HG03039 (cell line): Measurements from ENCODE around the gene ZC3H14.
"Not testable (repeated sequence)": the region's sequence is repeated elsewhere in the genome, so short reads cannot be mapped to it uniquely, and the experiment has no call there.

Experiments used
- ATAC-seq: cut with Tn5 transposase; IDR thresholded peaks from one replicate; pipeline ENCODE4 v1.9.1; 2021; ENCODE audit warnings: mild to moderate bottlenecking, moderate library complexity; ENCODE audit not compliant: unreplicated experiment

ZC3H14 gene

GRCh38 chr14:88562831-88563686, at the start of gene ZC3H14:
Gene ZC3H14 (plus strand): TSS chr14:88563037. CDS start chr14:88563134, 97 bp downstream.
- peak; percentile 93 for ATAC-seq

- ATAC-seq = no peak
Observed at GRCh38 chr14:88515499-88516221, 47.2 kb upstream of the ZC3H14 start.

- no peak for ATAC-seq
Observed at GRCh38 chr14:88516861-88517357, 45.9 kb upstream of the ZC3H14 start.

- ATAC-seq = no peak
Observed at GRCh38 chr14:88518592-88519512, 44.0 kb upstream of the ZC3H14 start.

- no peak for ATAC-seq
Observed at GRCh38 chr14:88519907-88520306, 42.9 kb upstream of the ZC3H14 start.

- ATAC-seq = no peak
Observed at GRCh38 chr14:88521818-88522217, 41.0 kb upstream of the ZC3H14 start.

GRCh38 chr14:88522393-88522792, 40.4 kb upstream of the ZC3H14 start:
- no peak for ATAC-seq

GRCh38 chr14:88529889-88530288, 32.9 kb upstream of the ZC3H14 start:
- ATAC-seq = not testable (repeated sequence)

- no peak for ATAC-seq
Observed at GRCh38 chr14:88533064-88533602, 29.7 kb upstream of the ZC3H14 start.

GRCh38 chr14:88535149-88535548, 27.7 kb upstream of the ZC3H14 start:
- ATAC-seq = no peak

GRCh38 chr14:88535813-88536212, 27.0 kb upstream of the ZC3H14 start:
- ATAC-seq = no peak

GRCh38 chr14:88541324-88541723, 21.5 kb upstream of the ZC3H14 start:
- no peak for ATAC-seq

- no peak for ATAC-seq
Observed at GRCh38 chr14:88542857-88543795, 19.7 kb upstream of the ZC3H14 start.

- ATAC-seq = no peak
Observed at GRCh38 chr14:88545256-88545655, 17.6 kb upstream of the ZC3H14 start.

- peak; percentile 55 for ATAC-seq
Observed at GRCh38 chr14:88546621-88547385, 16.0 kb upstream of the ZC3H14 start.

- no peak for ATAC-seq
Observed at GRCh38 chr14:88547386-88547780, 15.5 kb upstream of the ZC3H14 start.

GRCh38 chr14:88550078-88550477, 12.8 kb upstream of the ZC3H14 start:
- no peak for ATAC-seq

GRCh38 chr14:88551094-88551870, 11.6 kb upstream of the ZC3H14 start:
- no peak for ATAC-seq
